K562 (cell line): ENCODE results near the gene RC3H2. TPM values are rescaled to one million over a fixed set of nuclear protein-coding genes. Genes with fewer than 3 reads are reported as not detected.
A peak's percentile ranks its signal among the peaks of the same experiment; 100 is the strongest.
"Not testable (repeated sequence)": the region's sequence is repeated elsewhere in the genome, so short reads cannot be mapped to it uniquely, and the experiment has no call there.

Experiments used
- ATAC-seq: fragments of 200-7000 bp; cut with Tn5 transposase; 3 replicates; pipeline ENCODE4 v1.9.1; 2020; ENCODE audit warnings: moderate library complexity
- BruUV-seq: library from RNA; stranded (reverse); fragments of 400-500 nt; replicated peaks from 2 replicates; lab custom pipeline; 2021; lab: Mats Ljungman, UMichigan
- CTCF ChIA-PET: fragments of 300-600 bp; formaldehyde crosslinking; extraction: SDS; loops from one replicate; lab custom pipeline; 2021; ENCODE audit warnings: low intra/inter-chr PET ratio; lab: Yijun Ruan, JAX
- POLR2A ChIA-PET: fragments of 300-600, 350-650 bp; sonication (Branson Sonifier 250); formaldehyde crosslinking; extraction: SDS; loops from one replicate; lab custom pipeline; 2021; ENCODE audit warnings: antibody characterized with exemption, inconsistent platforms; lab: Yijun Ruan, JAX
- DNase-seq, 4 experiments: peaks; one replicate each; pipeline versions ENCODE4 v3.0.0 to v3.0.0-alpha.2; 2011 to 2018; ENCODE audit warnings: low spot score in 3 of 4, mixed read lengths in 3 of 4; ENCODE audit errors: extremely low read depth in 1 of 4
- FAIRE-seq: peaks from 2 replicates; lab custom pipeline; 2011; peaks lifted over from hg19 to GRCh38; lab: Jason Lieb, UNC
- H2AFZ ChIP-seq: 2 replicates; pipeline ENCODE4 v1.6.0; 2011; ENCODE audit warnings: low read depth, low read length, control low read depth, inconsistent platforms
- H3K27ac ChIP-seq: fragments of 200-600 bp; 3 replicates; pipeline ENCODE4 v1.8.0; 2011; ENCODE audit warnings: low read depth, mild to moderate bottlenecking, control low read depth, inconsistent platforms, low read length, moderate library complexity, mixed read lengths; ENCODE audit errors: extremely low read depth
- H3K27me3 ChIP-seq, 2 experiments: fragments of 300-600 bp in 1 of 2; 2 replicates in 1 of 2; 3 replicates in 1 of 2; pipeline versions ENCODE4 v1.6.0 to v1.8.0; 2011; ENCODE audit warnings: inconsistent platforms in 2 of 2, low read length in 2 of 2, mild to moderate bottlenecking in 1 of 2, mixed read lengths in 1 of 2, moderate library complexity in 1 of 2; ENCODE audit not compliant: control insufficient read depth in 2 of 2, insufficient read depth in 2 of 2
- H3K36me3 ChIP-seq: fragments of 300-600 bp; 3 replicates; pipeline ENCODE4 v1.8.0; 2011; ENCODE audit warnings: mild to moderate bottlenecking, low read length, inconsistent platforms; ENCODE audit not compliant: control insufficient read depth, insufficient read depth
- H3K4me1 ChIP-seq, 2 experiments: fragments of 200-600 bp in 1 of 2; replicated peaks in 1 of 2; 2 replicates in 1 of 2; 3 replicates in 1 of 2; pipeline versions ENCODE4 v1.5.1 to v1.8.0; 2011; ENCODE audit warnings: inconsistent platforms in 2 of 2, low read length in 2 of 2, mild to moderate bottlenecking in 1 of 2, mixed read lengths in 1 of 2, moderate library complexity in 1 of 2; ENCODE audit not compliant: control insufficient read depth in 2 of 2, insufficient read depth in 2 of 2
- H3K4me2 ChIP-seq: 2 replicates; pipeline ENCODE4 v1.6.1; 2011; ENCODE audit warnings: low read length, control low read depth, inconsistent platforms, mixed read lengths; ENCODE audit not compliant: insufficient read depth
- H3K4me3 ChIP-seq: fragments of 200-600 bp; sonication (generic), shearing (Covaris generic); 2 replicates; pipeline ENCODE4 v1.5.1; 2016; ENCODE audit warnings: control low read depth, inconsistent platforms
- H3K79me2 ChIP-seq: fragments of 200-600 bp; 3 replicates; pipeline ENCODE4 v1.8.0; 2011; ENCODE audit warnings: low read length, inconsistent platforms; ENCODE audit not compliant: control insufficient read depth, insufficient read depth
- H3K9ac ChIP-seq, 2 experiments: 2 replicates each; pipeline versions ENCODE4 v1.6.0 to v1.6.1; 2011; ENCODE audit warnings: low read depth in 2 of 2, low read length in 2 of 2, control low read depth in 1 of 2, inconsistent platforms in 1 of 2, mild to moderate bottlenecking in 1 of 2, mixed read lengths in 1 of 2; ENCODE audit not compliant: insufficient read depth in 1 of 2
- H3K9me1 ChIP-seq: one replicate; pipeline ENCODE4 v1.6.0; 2011; ENCODE audit warnings: inconsistent platforms, mild to moderate bottlenecking, low read length, moderate library complexity; ENCODE audit not compliant: control insufficient read depth, insufficient read depth
- H3K9me3 ChIP-seq: replicated peaks from 2 replicates; pipeline ENCODE4 v1.5.1; 2011; ENCODE audit warnings: low read depth, low read length, inconsistent platforms; ENCODE audit not compliant: control insufficient read depth, insufficient read depth
- H4K20me1 ChIP-seq: replicated peaks from 2 replicates; pipeline ENCODE4 v1.6.1; 2011; ENCODE audit warnings: low read length, inconsistent platforms, mixed read lengths; ENCODE audit not compliant: control insufficient read depth, insufficient read depth
- FOS ChIP-seq: IDR thresholded peaks from 3 replicates; pipeline ENCODE4 v1.6.1; 2011; ENCODE audit not compliant: insufficient read length; ENCODE audit errors: extremely low read depth
- HNRNPK ChIP-seq: fragments of 200-400 bp; formaldehyde crosslinking; IDR thresholded peaks from one replicate; pipeline ENCODE4 v1.6.1; 2018; ENCODE audit warnings: mild to moderate bottlenecking, low read depth, low read length; ENCODE audit not compliant: poor library complexity, severe bottlenecking
- WGBS: fragments of 100-300 bp; shearing (Covaris generic); methylation state at CpG from one replicate; pipeline ENCODE4 v1.1.6; 2016; ENCODE audit warnings: low coverage, mixed read lengths; ENCODE audit not compliant: insufficient coverage; ENCODE audit errors: missing lambda C conversion rate; 5-methylcytosine and 5-hydroxymethylcytosine counted together
- in situ Hi-C: fragments of 300-500 bp; cut with MboI; formaldehyde crosslinking; loops from 4 replicates; pipeline ENCODE4 v1.15.0; 2018; ENCODE audit warnings: inconsistent platforms, mixed read lengths
- intact Hi-C: fragments of 100-400 bp; cut with micrococcal nuclease; formaldehyde crosslinking; loops from 2 replicates; pipeline ENCODE4 v1.14.2; 2022
- polyA plus RNA-seq, 8 experiments: library from polyadenylated mRNA; depleted of rRNA in 4 of 8; stranded (reverse) in 5 of 8; unstranded in 3 of 8; fragments of >200 nt; fragmentation: Nextera tagmentation in 2 of 8; fragmentation: Illumina TruSeq in 1 of 8; extraction: Ambion mirVana in 2 of 8; extraction: Trizol in 1 of 8; gene quantifications; 2 replicates each; pipeline versions ENCODE4 v1.2.1 to v1.2.3, GENCODE V29; 2011 to 2014; ENCODE audit warnings: inconsistent platforms in 1 of 8, missing spikeins in 1 of 8
- total RNA-seq, 7 experiments: library from RNA; depleted of rRNA in 6 of 7; stranded (reverse); fragments of >200 nt in 6 of 7; fragmentation: Illumina TruSeq in 2 of 7; extraction: Trizol in 2 of 7; gene quantifications; 2 replicates each; pipeline versions ENCODE4 v1.2.1 to v1.2.3, GENCODE V29; 2011 to 2021; ENCODE audit warnings: low replicate concordance in 1 of 7

Gene RC3H2
- total and polyA plus RNA-seq, 9 of the 15 experiments (the other 6 are each of a cell fraction or from before 2014, with no cell fraction given), result 5.6 to 35.4 (median 18.6) TPM

DNA sequence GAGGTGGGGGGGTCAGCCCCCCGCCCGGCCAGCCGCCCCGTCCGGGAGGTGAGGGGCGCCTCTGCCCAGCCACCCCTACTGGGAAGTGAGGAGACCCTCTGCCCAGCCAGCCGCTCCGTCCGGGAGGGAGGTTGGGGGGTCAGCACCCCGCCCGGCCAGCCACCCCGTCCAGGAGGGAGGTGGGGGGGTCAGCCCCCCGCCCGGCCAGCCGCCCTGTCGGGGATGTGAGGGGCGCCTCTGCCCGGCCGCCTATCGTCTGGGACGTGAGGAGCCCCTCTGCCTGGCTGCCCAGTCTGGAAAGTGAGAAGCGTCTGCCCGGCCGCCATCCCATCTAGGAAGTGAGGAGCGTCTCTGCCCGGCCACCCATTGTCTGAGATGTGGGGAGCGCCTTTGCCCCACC is 37.9 kb downstream of the RC3H2 start:
- H3K9ac ChIP-seq, H2AFZ ChIP-seq, BruUV-seq, POLR2A ChIA-PET, ATAC-seq, H3K4me1 ChIP-seq, H3K27me3 ChIP-seq, DNase-seq, H3K9me1 ChIP-seq, H3K4me2 ChIP-seq, H3K27ac ChIP-seq, in situ Hi-C loops, H3K4me3 ChIP-seq, H3K79me2 ChIP-seq, CTCF ChIA-PET, H4K20me1 ChIP-seq, H3K9me3 ChIP-seq, FAIRE-seq, intact Hi-C loops: not testable (repeated sequence)
- H3K36me3 ChIP-seq, result peaks cover 42% of the 10 kb centered on the region
- WGBS, result 100% methylated on average over 3 of the region's 27 CpGs

GRCh38 chr9:122866079-122866478 is 39.1 kb downstream of the RC3H2 start:
- TF ChIP-seq FOS, result no peak
- peak; percentile 62 for TF ChIP-seq HNRNPK
- WGBS, result no CpG with 5 or more reads among the region's 5 CpGs
- H3K27ac ChIP-seq, result no peak overlapping the region

More at GRCh38 chr9:122866079-122866478, 39.1 kb downstream of the RC3H2 start:
- Histone ChIP-seq H3K27me3 (no peaks in the 10 kb centered on the region), H3K36me3 (peaks cover 37% of the 10 kb centered on the region), H3K9ac (no peak overlapping the region), H3K79me2 (no peaks in the 10 kb centered on the region), H4K20me1 (no peaks in the 10 kb centered on the region), H3K4me2 (no peak overlapping the region), H3K9me1 (no peaks in the 10 kb centered on the region), H2AFZ (no peak overlapping the region), H3K4me1 (no peaks in the 10 kb centered on the region), H3K4me3 (no peak overlapping the region), H3K9me3 (no peaks in the 10 kb centered on the region)
- ChIA-PET POLR2A (interaction anchor here (1.7 kb wide), 1 partner anchor 11 kb away, joined by 5 read pairs; no protein-coding TSS in a partner anchor), CTCF (no interaction called here)
- no peak for DNase-seq
- in situ Hi-C loops, result no loop called here
- no TSS peak for BruUV-seq
- intact Hi-C loops, result no loop called here
- no peak for ATAC-seq
- no peak for FAIRE-seq
